Activated CD4-positive, alpha-beta memory T cell treated with anti-CD3 and anti-CD28 coated beads for 36 hours (primary cell): ENCODE data around the gene STARD3NL. TPM values are rescaled to one million over a fixed set of nuclear protein-coding genes. Genes with fewer than 3 reads are reported as not detected.

Experiments
- CTCF ChIA-PET: fragments of 350-600 bp; sonication (Branson Sonifier 250); formaldehyde crosslinking; loops from one replicate; lab custom pipeline; 2021; ENCODE audit warnings: antibody characterized with exemption, inconsistent platforms; lab: Charles Lee
- POLR2A ChIA-PET: fragments of 350-600 bp; sonication (Branson Sonifier 250); formaldehyde crosslinking; loops from one replicate; lab custom pipeline; 2021; ENCODE audit warnings: antibody characterized with exemption; lab: Charles Lee
- DNase-seq: peaks from one replicate; pipeline ENCODE4 v3.0.0-alpha.2; 2020
- H3K27ac Mint-ChIP-seq: one replicate; pipeline ENCODE4 v1.8.0; 2021; ENCODE audit warnings: mixed read lengths
- H3K27me3 Mint-ChIP-seq: one replicate; pipeline ENCODE4 v1.8.0; 2021; ENCODE audit warnings: mixed read lengths
- H3K36me3 Mint-ChIP-seq: one replicate; pipeline ENCODE4 v1.8.0; 2021; ENCODE audit warnings: mixed read lengths
- H3K4me1 Mint-ChIP-seq: one replicate; pipeline ENCODE4 v1.8.0; 2021; ENCODE audit warnings: low read depth, mixed read lengths
- H3K4me3 Mint-ChIP-seq: one replicate; pipeline ENCODE4 v1.8.0; 2021; ENCODE audit warnings: mild to moderate bottlenecking, mixed read lengths
- H3K9me3 Mint-ChIP-seq: one replicate; pipeline ENCODE4 v1.8.0; 2021; ENCODE audit warnings: mixed read lengths
- intact Hi-C: fragments of 100-400 bp; cut with micrococcal nuclease; formaldehyde crosslinking; loops from one replicate; pipeline ENCODE4 v1.15.1; 2023
- total RNA-seq, 2 experiments: library from RNA; stranded (reverse); gene quantifications; one replicate each; pipeline ENCODE4 v1.2.3, GENCODE V29; 2021

STARD3NL gene, protein sequence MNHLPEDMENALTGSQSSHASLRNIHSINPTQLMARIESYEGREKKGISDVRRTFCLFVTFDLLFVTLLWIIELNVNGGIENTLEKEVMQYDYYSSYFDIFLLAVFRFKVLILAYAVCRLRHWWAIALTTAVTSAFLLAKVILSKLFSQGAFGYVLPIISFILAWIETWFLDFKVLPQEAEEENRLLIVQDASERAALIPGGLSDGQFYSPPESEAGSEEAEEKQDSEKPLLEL
- 10 to 100 TPM; 34.4 to 34.7 TPM for total RNA-seq

DNA sequence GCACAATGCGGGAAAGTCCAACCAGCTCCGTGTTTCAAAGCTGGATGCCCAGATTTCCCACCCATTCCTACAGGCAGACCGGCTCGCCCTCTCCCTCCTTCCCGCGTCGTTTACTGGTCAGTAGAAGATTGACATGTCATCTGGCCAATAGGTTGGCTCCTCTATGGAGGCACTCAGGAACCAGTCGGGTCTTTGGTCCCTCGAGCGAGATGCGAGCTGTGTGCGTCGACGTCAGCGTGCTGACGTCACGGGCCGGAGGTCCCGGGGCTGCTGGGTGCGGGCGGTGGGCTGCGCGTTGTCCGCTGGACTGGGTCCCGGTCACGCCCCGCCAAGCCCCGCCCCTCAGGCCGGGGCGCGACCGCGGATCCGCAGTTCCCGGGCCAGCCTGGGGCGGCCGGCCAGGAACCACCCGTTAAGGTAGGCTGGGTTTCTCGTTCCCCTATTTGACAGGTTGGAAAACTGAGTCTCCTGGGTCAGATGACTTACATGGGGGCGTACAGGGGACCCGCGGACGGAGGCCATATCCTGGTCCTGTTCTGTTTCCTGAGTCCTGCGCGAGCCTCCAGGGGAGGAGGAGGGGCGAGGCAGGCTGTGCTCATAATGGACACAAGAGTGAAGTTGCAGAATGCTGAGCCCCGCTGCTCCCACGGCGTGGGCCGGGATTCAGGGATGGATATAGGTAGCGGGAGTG lies at the start of gene STARD3NL:
STARD3NL (plus strand) TSS at position 242 of the 691 bp plus-strand sequence. CDS start 29,260 bp downstream, outside the sequence.
- H3K4me1 Mint-ChIP-seq: peaks cover 32% of the 10 kb centered on the region

DNA sequence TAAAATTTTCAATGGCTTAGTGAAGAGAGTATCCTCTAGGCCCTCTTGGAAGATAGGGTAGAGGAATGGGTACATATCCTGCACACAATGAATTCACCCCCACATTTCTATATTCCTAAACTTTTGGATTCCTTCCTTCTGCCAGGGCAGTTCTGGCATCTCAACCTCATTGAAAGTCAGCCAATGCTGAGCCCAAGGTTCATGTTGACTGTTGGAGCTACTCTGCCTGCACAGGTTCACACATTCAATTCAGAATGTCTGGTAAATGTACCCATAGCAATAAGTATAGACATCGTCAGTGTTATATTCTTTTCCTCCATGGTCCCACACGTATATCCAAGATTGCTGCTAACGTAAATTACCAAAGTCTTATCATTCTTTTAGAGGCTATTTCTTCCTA lies 48.9 kb upstream of the STARD3NL start:
- no peaks in the 10 kb centered on the region for H3K9me3 Mint-ChIP-seq
- CTCF ChIA-PET: no interaction called here
- peaks cover 5% of the 10 kb centered on the region for H3K4me1 Mint-ChIP-seq
- POLR2A ChIA-PET: no interaction called here
- H3K4me3 Mint-ChIP-seq: no peak overlapping the region
- H3K27me3 Mint-ChIP-seq: peaks cover 12% of the 10 kb centered on the region
- intact Hi-C loops: no loop called here
- DNase-seq: no peak
- no peak overlapping the region for H3K27ac Mint-ChIP-seq
- no peaks in the 10 kb centered on the region for H3K36me3 Mint-ChIP-seq

More for the DNA sequence above, at the start of gene STARD3NL:
- peak within 1 kb of the TSS; percentile 96 for H3K4me3 Mint-ChIP-seq
- H3K27ac Mint-ChIP-seq: peak within 1 kb of the TSS; percentile 90
- no peaks in the 10 kb centered on the region for H3K9me3 Mint-ChIP-seq
- intact Hi-C loops: loop anchor here (1.0 to 5.0 kb wide), 6 partner anchors 37 to 191 kb away; no protein-coding TSS in a partner anchor
- CTCF ChIA-PET: interaction anchor here (0.7 to 1.6 kb wide), 8 partner anchors 38 to 191 kb away, joined by 3 to 14 read pairs (median 5); no protein-coding TSS in a partner anchor
- H3K27me3 Mint-ChIP-seq: peaks cover 9% of the 10 kb centered on the region
- POLR2A ChIA-PET: interaction anchor here (1.2 kb wide), 1 partner anchor 8 kb away, joined by 4 read pairs; no protein-coding TSS in a partner anchor
- DNase-seq: peak; percentile 92
- H3K36me3 Mint-ChIP-seq: peaks cover 1% of the 10 kb centered on the region

DNA sequence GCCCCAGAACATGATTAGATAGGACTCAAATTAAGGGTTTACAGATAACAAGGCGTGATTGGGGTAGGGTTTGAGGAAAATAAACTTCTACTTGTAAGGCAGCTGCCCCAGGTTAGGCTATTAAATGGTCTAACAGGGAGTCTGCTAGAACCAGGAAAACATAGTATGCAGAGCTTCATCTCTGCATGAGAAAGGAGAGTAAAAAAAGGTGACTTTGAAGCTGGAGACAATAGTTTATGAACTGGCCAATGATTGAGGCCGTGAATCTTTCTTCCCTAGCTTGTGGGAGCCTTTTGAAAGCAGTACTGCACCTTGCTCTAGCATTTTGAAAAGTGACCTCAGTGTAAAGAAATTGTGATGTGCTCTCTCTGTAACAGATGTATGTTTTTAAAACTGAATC lies 48.5 kb upstream of the STARD3NL start:
- H3K27ac Mint-ChIP-seq: no peak overlapping the region
- H3K27me3 Mint-ChIP-seq: peaks cover 12% of the 10 kb centered on the region
- H3K4me3 Mint-ChIP-seq: no peak overlapping the region
- CTCF ChIA-PET: no interaction called here
- intact Hi-C loops: no loop called here
- DNase-seq: no peak
- POLR2A ChIA-PET: no interaction called here
- H3K9me3 Mint-ChIP-seq: no peaks in the 10 kb centered on the region
- H3K36me3 Mint-ChIP-seq: no peaks in the 10 kb centered on the region
- peaks cover 5% of the 10 kb centered on the region for H3K4me1 Mint-ChIP-seq

DNA sequence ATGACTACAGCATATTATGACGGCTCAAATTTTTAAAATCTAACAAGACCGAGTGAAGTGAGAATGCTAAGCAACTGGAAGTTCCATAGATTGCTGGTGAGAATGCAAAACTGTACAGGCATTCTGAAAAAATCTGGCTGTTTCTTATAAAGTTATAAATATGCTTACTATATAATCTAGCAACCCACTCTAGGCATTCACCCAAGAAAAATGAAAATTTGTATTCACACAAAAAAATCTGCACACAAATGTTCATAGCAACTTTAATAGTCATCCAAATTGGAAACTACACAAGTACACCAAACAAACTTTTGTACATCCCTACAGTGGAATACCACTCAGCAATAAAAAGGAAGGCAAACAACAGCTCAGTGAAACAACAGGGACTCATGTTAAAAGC lies 39.9 kb upstream of the STARD3NL start:
- intact Hi-C loops: no loop called here
- Mint-ChIP-seq H3K27me3 (peaks cover 3% of the 10 kb centered on the region), H3K36me3 (no peaks in the 10 kb centered on the region), H3K4me3 (no peak overlapping the region), H3K4me1 (no peaks in the 10 kb centered on the region), H3K9me3 (no peaks in the 10 kb centered on the region), H3K27ac (no peak overlapping the region)
- ChIA-PET CTCF (no interaction called here), POLR2A (no interaction called here)
- DNase-seq: no peak

DNA sequence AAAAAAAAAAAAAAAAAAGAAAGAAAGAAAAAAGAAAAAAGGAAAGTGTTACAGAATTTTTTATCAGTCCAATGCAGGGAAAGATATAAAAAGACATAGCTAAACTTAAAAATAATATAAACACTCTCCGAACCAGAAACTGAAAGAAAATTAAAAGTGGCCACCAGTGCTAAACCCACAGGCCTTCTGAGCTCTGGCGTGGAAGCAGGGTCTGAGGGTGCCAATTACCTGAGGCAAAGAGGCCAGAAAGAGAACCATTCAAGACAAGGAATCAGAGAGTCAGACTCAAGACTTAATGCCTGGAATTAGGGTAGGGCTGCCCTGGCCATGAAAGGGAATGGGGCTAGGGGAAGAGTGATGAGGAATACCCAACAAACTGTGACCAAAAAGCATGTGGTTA lies 36.9 kb upstream of the STARD3NL start:
- H3K36me3 Mint-ChIP-seq: no peaks in the 10 kb centered on the region
- H3K9me3 Mint-ChIP-seq: no peaks in the 10 kb centered on the region
- DNase-seq: no peak
- H3K27me3 Mint-ChIP-seq: no peaks in the 10 kb centered on the region
- POLR2A ChIA-PET: no interaction called here
- intact Hi-C loops: no loop called here
- H3K27ac Mint-ChIP-seq: no peak overlapping the region
- H3K4me1 Mint-ChIP-seq: no peaks in the 10 kb centered on the region
- no peak overlapping the region for H3K4me3 Mint-ChIP-seq
- CTCF ChIA-PET: no interaction called here

DNA sequence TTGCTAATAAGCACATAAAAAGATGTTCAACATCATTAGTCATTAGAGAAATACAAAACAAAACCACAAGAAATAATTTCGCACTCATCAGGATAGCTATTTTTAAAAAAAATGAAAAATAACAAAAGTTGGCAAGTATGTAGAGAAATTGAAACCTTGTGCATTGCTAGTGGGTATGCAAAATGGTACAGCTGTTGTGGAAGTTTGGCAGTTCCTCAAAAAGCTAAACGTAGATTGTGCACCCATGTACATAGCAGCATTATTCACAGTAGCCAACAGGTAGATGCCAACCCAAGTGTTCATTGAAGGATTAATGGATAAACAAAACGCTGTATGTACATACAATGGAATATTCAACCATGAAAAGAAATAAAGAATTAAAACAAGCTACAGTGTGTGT lies 35.3 kb upstream of the STARD3NL start:
- ChIA-PET CTCF (no interaction called here), POLR2A (no interaction called here)
- H3K4me1 Mint-ChIP-seq: no peaks in the 10 kb centered on the region
- no peaks in the 10 kb centered on the region for H3K9me3 Mint-ChIP-seq
- H3K27me3 Mint-ChIP-seq: peaks cover 2% of the 10 kb centered on the region
- intact Hi-C loops: no loop called here
- H3K27ac Mint-ChIP-seq: no peak overlapping the region
- H3K36me3 Mint-ChIP-seq: no peaks in the 10 kb centered on the region
- no peak overlapping the region for H3K4me3 Mint-ChIP-seq
- no peak for DNase-seq

DNA sequence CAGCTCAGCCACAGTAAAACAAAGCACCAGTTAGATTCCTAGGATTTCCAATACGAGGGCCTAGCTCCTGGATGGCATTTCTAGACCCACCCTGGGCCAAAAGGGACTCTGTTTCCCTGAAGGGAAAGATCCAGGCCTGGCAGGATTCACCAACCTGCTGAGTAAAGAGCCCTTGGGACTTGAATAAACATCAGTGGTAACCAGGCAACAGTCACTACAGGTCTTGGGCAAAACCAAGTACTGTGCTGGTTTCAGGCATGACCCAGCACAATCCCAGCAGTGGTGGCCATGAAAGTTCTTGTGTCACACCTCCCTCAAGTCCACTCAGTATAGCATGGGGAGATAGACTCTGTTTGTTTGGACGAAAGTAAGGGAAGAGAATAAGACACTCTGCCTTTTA lies 31.0 kb upstream of the STARD3NL start:
- ChIA-PET POLR2A (no interaction called here), CTCF (interaction anchor here (0.5 to 1.4 kb wide), 4 partner anchors 39 to 327 kb away, joined by 3 to 4 read pairs (median 4); no protein-coding TSS in a partner anchor)
- H3K9me3 Mint-ChIP-seq: no peaks in the 10 kb centered on the region
- H3K27ac Mint-ChIP-seq: no peak overlapping the region
- intact Hi-C loops: no loop called here
- DNase-seq: no peak
- H3K27me3 Mint-ChIP-seq: peaks cover 7% of the 10 kb centered on the region
- no peak overlapping the region for H3K4me3 Mint-ChIP-seq
- H3K4me1 Mint-ChIP-seq: no peaks in the 10 kb centered on the region
- no peaks in the 10 kb centered on the region for H3K36me3 Mint-ChIP-seq

DNA sequence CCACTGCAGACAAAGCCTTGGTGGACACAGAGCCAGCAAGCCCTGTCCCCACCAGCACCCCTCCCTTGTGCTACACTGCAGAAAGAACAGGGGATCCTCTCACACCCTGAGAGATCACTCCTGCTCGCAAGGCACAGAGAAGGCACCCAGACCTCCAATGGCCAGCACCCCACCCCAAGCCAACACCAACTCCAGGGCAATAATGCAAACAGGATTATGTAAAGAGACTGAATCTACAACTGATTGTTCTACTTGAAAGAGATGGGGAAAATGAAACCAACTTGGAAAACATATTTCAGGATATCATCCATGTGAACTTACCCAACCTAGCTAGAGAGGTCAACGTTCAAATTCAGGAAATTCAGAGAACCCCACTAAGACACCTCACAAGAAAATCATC lies 26.5 kb upstream of the STARD3NL start:
- ChIA-PET POLR2A (no interaction called here), CTCF (no interaction called here)
- Mint-ChIP-seq H3K9me3 (no peaks in the 10 kb centered on the region), H3K36me3 (no peaks in the 10 kb centered on the region), H3K27ac (no peak overlapping the region), H3K4me1 (no peaks in the 10 kb centered on the region), H3K4me3 (no peak overlapping the region), H3K27me3 (peaks cover 12% of the 10 kb centered on the region)
- intact Hi-C loops: no loop called here
- no peak for DNase-seq

DNA sequence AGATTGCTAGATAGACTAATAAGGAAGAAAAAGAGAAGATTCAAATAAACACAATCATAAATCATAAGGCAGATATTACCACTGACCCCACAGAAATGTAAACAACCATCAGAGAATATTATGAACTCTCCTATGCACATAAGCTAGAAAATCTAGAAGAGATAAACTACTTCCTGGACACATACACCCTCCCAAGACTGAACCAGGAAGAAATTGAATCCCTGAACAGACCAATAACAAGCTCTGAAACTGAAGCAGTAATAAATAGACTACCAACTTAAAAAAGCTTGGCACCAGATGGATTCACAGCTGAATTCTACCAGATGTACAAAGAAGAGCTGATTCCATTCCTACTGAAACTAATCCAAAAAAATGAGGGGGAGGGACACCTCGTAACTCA lies 24.5 kb upstream of the STARD3NL start:
- H3K4me1 Mint-ChIP-seq: no peaks in the 10 kb centered on the region
- ChIA-PET POLR2A (no interaction called here), CTCF (interaction anchor here (1.1 kb wide), 1 partner anchor 68 kb away, joined by 3 read pairs; no protein-coding TSS in a partner anchor)
- intact Hi-C loops: no loop called here
- H3K27me3 Mint-ChIP-seq: peaks cover 9% of the 10 kb centered on the region
- no peak for DNase-seq
- H3K27ac Mint-ChIP-seq: no peak overlapping the region
- H3K9me3 Mint-ChIP-seq: no peaks in the 10 kb centered on the region
- no peaks in the 10 kb centered on the region for H3K36me3 Mint-ChIP-seq
- H3K4me3 Mint-ChIP-seq: no peak overlapping the region

DNA sequence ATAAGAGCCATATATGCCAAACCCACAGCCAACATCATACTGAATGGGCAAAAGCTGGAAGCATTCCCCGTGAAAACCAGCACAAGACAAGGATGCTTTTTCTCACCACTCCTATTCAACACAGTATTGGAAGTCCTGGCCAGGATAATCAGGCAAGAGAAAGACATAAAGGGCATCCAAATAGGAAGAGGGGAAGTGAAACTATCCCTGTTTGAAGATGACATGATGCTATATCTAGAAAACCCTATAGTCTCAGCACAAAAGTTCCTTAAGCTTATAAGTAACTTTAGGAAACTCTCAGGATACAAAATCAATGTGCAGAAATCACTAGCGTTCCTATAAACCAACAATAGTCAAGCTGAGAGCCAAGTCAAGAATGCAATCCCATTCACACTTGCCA lies 23.8 kb upstream of the STARD3NL start:
- H3K27ac Mint-ChIP-seq: no peak overlapping the region
- intact Hi-C loops: no loop called here
- CTCF ChIA-PET: interaction anchor here (0.6 to 1.1 kb wide), 2 partner anchors 49 to 68 kb away, joined by 3 read pairs; no protein-coding TSS in a partner anchor
- H3K4me1 Mint-ChIP-seq: no peaks in the 10 kb centered on the region
- no peaks in the 10 kb centered on the region for H3K36me3 Mint-ChIP-seq
- no peak overlapping the region for H3K4me3 Mint-ChIP-seq
- no peaks in the 10 kb centered on the region for H3K9me3 Mint-ChIP-seq
- H3K27me3 Mint-ChIP-seq: peaks cover 9% of the 10 kb centered on the region
- POLR2A ChIA-PET: no interaction called here
- DNase-seq: no peak

DNA sequence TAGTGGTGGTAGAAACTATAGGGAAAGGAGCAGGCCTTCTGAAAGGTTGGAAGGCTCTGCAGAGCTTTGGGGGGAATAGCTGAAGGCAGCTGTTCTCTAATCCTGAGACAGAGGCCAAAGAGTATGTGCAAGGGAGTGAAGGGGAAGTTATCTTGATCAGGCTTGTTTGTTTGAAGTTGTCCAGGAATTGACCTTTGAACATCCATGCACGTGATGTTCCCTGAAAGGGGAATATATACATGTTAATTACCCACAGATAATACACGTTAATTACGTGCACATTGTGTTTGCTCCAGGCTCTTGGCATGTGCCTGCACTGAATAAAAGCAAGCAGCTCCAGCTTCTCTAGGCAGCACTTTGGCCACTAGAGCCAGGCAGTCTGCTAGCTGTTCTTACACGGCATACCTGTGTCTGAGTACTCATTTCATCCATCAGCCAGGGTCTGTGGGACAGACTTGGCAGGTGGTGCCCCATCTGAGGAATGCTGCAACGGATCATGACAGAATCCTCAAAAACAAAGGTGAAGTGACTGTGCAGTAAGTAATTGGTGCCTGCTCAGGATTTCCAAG lies 18.0 kb upstream of the STARD3NL start:
- intact Hi-C loops: no loop called here
- no peaks in the 10 kb centered on the region for H3K4me1 Mint-ChIP-seq
- peaks cover 13% of the 10 kb centered on the region for H3K27me3 Mint-ChIP-seq
- no peaks in the 10 kb centered on the region for H3K9me3 Mint-ChIP-seq
- no peak for DNase-seq
- ChIA-PET CTCF (no interaction called here), POLR2A (no interaction called here)
- no peak overlapping the region for H3K4me3 Mint-ChIP-seq
- no peak overlapping the region for H3K27ac Mint-ChIP-seq
- no peaks in the 10 kb centered on the region for H3K36me3 Mint-ChIP-seq

DNA sequence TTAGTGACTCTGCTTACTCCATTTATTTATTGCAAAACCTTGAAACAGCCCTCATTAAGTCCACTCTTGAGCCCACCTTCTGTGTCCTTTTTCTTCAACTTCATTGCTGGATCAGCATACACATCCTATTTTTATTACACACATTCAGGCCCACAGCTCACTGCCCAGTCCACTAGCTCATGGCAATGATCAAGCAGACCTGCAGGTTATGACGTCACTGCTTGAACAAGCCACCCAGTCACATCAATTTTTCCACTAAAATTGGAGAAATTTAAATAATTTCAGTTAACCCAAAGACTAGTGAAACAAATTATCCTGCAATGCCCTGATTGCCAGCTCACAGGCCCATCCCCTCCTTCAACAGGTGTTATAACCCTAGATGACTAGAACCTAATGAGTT lies 16.0 kb upstream of the STARD3NL start:
- ChIA-PET POLR2A (no interaction called here), CTCF (no interaction called here)
- DNase-seq: no peak

More for the DNA sequence above, 16.0 kb upstream of the STARD3NL start:
- no peak overlapping the region for H3K4me3 Mint-ChIP-seq
- H3K9me3 Mint-ChIP-seq: no peaks in the 10 kb centered on the region
- no peaks in the 10 kb centered on the region for H3K4me1 Mint-ChIP-seq
- H3K36me3 Mint-ChIP-seq: no peaks in the 10 kb centered on the region
- H3K27me3 Mint-ChIP-seq: peaks cover 10% of the 10 kb centered on the region
- intact Hi-C loops: no loop called here
- no peak overlapping the region for H3K27ac Mint-ChIP-seq
